GM12878 (cell line): ENCODE results near the gene SPOP. TPM values are rescaled to one million over a fixed set of nuclear protein-coding genes. Genes with fewer than 3 reads are reported as not detected.

Experiments used
- ATF7 ChIP-seq: fragments of 450-650 bp; IDR thresholded peaks from 2 replicates; pipeline ENCODE4 v1.6.1; 2016; ENCODE audit warnings: low read depth, mild to moderate bottlenecking
- BHLHE40 ChIP-seq, 2 experiments: fragments of 450-650 bp in 1 of 2; IDR thresholded peaks; 2 replicates each; pipeline ENCODE4 v1.6.1; 2011 to 2017; ENCODE audit warnings: low read depth in 2 of 2, borderline replicate concordance in 1 of 2, improper control_type of control experiment in 1 of 2, low read length in 1 of 2, mild to moderate bottlenecking in 1 of 2
- BMI1 ChIP-seq: fragments of 450-650 bp; IDR thresholded peaks from 2 replicates; pipeline ENCODE4 v1.6.1; 2016; ENCODE audit warnings: mild to moderate bottlenecking, moderate library complexity, borderline replicate concordance
- CBFB ChIP-seq: IDR thresholded peaks from 2 replicates; pipeline ENCODE4 v1.6.1; 2016; ENCODE audit warnings: antibody characterized with exemption, low read depth
- CHD1 ChIP-seq: IDR thresholded peaks from 2 replicates; pipeline ENCODE4 v1.6.1; 2012; ENCODE audit warnings: low read depth, low read length, improper control_type of control experiment
- DPF2 ChIP-seq: fragments of 450-650 bp; IDR thresholded peaks from 2 replicates; pipeline ENCODE4 v1.6.1; 2017; ENCODE audit warnings: mild to moderate bottlenecking
- GABPA ChIP-seq: IDR thresholded peaks from 2 replicates; pipeline ENCODE4 v1.6.1; 2014; ENCODE audit warnings: antibody characterized with exemption, low read depth, mild to moderate bottlenecking, inconsistent platforms
- HDGF ChIP-seq: fragments of 450-650 bp; IDR thresholded peaks from 2 replicates; pipeline ENCODE4 v1.6.1; 2016; ENCODE audit warnings: antibody characterized with exemption
- IKZF2 ChIP-seq, 2 experiments: fragments of 450-650 bp; IDR thresholded peaks; 2 replicates each; pipeline ENCODE4 v1.6.1; 2017; ENCODE audit warnings: mild to moderate bottlenecking in 2 of 2, moderate library complexity in 2 of 2
- MTA2 ChIP-seq: fragments of 450-650 bp; IDR thresholded peaks from 2 replicates; pipeline ENCODE4 v1.6.1; 2016; ENCODE audit warnings: low read depth, mild to moderate bottlenecking, moderate library complexity
- NBN ChIP-seq: fragments of 450-650 bp; IDR thresholded peaks from 2 replicates; pipeline ENCODE4 v1.6.1; 2016
- NR2F1 ChIP-seq: fragments of 450-650 bp; conservative IDR thresholded peaks from 2 replicates; pipeline ENCODE4 v1.6.1; 2017; ENCODE audit warnings: mild to moderate bottlenecking
- PAX5 ChIP-seq: IDR thresholded peaks from 2 replicates; pipeline ENCODE4 v1.6.1; 2011; ENCODE audit warnings: low read depth, low read length, borderline replicate concordance
- POLR2A ChIP-seq: IDR thresholded peaks from 2 replicates; pipeline ENCODE4 v1.6.1; 2011; ENCODE audit warnings: low read depth, mild to moderate bottlenecking, low read length
- SREBF1 ChIP-seq: IDR thresholded peaks from 2 replicates; pipeline ENCODE4 v1.6.1; 2012; ENCODE audit warnings: mild to moderate bottlenecking, low read length
- TAF1 ChIP-seq: IDR thresholded peaks from 2 replicates; pipeline ENCODE4 v1.6.1; 2011; ENCODE audit warnings: mild to moderate bottlenecking, low read depth, low read length, borderline replicate concordance
- WRNIP1 ChIP-seq: IDR thresholded peaks from 2 replicates; pipeline ENCODE4 v1.6.1; 2011; ENCODE audit warnings: low read depth, low read length, improper control_type of control experiment, borderline replicate concordance
- ZNF24 ChIP-seq: fragments of 450-650 bp; IDR thresholded peaks from 2 replicates; pipeline ENCODE4 v1.6.1; 2017; ENCODE audit warnings: antibody characterized with exemption, mild to moderate bottlenecking
- ZSCAN29 ChIP-seq: fragments of 450-650 bp; IDR thresholded peaks from 2 replicates; pipeline ENCODE4 v1.6.1; 2017; ENCODE audit warnings: mild to moderate bottlenecking, moderate library complexity
- polyA plus RNA-seq, 11 experiments: library from polyadenylated mRNA; depleted of rRNA in 4 of 11; unstranded in 6 of 11; stranded (reverse) in 5 of 11; fragments of >200 nt; fragmentation: Nextera tagmentation in 4 of 11; fragmentation: Illumina TruSeq in 1 of 11; extraction: Ambion mirVana in 4 of 11; extraction: Trizol in 1 of 11; gene quantifications; 1 replicate in 1 of 11; 2 replicates in 10 of 11; pipeline versions ENCODE4 v1.2.1 to v1.2.3, GENCODE V29; 2011 to 2016; ENCODE audit warnings: inconsistent platforms in 2 of 11, missing spikeins in 2 of 11, low read depth in 1 of 11
- total RNA-seq, 4 experiments: library from RNA; depleted of rRNA in 3 of 4; stranded (reverse); fragments of >200 nt in 3 of 4; fragmentation: Illumina TruSeq in 1 of 4; extraction: Trizol in 1 of 4; gene quantifications; 2 replicates each; pipeline versions ENCODE4 v1.2.1 to v1.2.3, GENCODE V29; 2013 to 2021
- TF ChIP-seq, protein P1 (sequence below): IDR thresholded peaks from 2 replicates; pipeline ENCODE4 v1.6.1; 2011; ENCODE audit warnings: low read depth, low read length, improper control_type of control experiment, borderline replicate concordance
- TF ChIP-seq, protein P2 (sequence below): IDR thresholded peaks from 2 replicates; pipeline ENCODE4 v1.6.1; 2012; ENCODE audit warnings: low read depth, low read length, improper control_type of control experiment
- TF ChIP-seq, protein P3 (sequence below): fragments of 450-650 bp; IDR thresholded peaks from 2 replicates; pipeline ENCODE4 v1.6.1; 2014; ENCODE audit warnings: mild to moderate bottlenecking
- TF ChIP-seq, protein P4 (sequence below): fragments of 450-650 bp; IDR thresholded peaks from 2 replicates; pipeline ENCODE4 v1.6.1; 2017; ENCODE audit warnings: mild to moderate bottlenecking
- TF ChIP-seq, protein P5 (sequence below): fragments of 450-650 bp; IDR thresholded peaks from 2 replicates; pipeline ENCODE4 v1.6.1; 2017; ENCODE audit warnings: mild to moderate bottlenecking, low read depth, inconsistent platforms; ENCODE audit not compliant: poor library complexity, severe bottlenecking
- TF ChIP-seq, protein P6 (sequence below): IDR thresholded peaks from 2 replicates; pipeline ENCODE4 v1.6.1; 2011; ENCODE audit warnings: low read depth, mild to moderate bottlenecking, low read length, moderate library complexity, borderline replicate concordance; ENCODE audit errors: extremely low read depth

Gene SPOP
- total and polyA plus RNA-seq, 10 of the 15 experiments (the other 5 are each of a cell fraction or from before 2014, with no cell fraction given): 35.1 to 80.4 (median 44.7) TPM

DNA sequence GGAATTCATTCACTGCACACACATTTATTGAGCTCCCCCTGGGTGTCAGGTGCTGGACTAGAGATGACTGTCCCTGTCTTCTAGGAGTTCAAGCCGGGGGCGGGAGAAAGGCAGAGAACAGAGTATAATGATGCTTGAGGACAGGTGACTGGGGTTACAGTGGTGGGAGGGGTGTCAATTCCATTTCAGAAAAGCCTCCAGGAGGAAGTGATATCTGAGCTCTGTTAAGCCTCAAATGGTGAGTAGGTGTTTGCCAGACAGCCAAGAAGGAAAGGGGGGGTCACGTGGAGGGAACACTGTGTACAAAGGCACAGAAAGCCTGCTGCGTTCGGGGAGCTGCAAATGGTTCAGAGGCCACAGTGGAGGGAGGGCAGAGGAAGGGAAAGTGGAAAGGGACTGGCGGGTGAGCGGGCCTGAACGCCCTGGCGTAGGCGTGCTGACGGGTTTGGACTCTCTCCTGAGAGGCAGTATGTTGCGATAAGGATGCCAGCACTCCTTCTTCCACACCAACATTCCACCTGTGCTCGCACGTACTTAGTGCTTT, 111.9 kb downstream of the SPOP start (continued):
- TF ChIP-seq, protein P1, sequence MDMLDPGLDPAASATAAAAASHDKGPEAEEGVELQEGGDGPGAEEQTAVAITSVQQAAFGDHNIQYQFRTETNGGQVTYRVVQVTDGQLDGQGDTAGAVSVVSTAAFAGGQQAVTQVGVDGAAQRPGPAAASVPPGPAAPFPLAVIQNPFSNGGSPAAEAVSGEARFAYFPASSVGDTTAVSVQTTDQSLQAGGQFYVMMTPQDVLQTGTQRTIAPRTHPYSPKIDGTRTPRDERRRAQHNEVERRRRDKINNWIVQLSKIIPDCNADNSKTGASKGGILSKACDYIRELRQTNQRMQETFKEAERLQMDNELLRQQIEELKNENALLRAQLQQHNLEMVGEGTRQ: peak; percentile 44; the same call in 1 of the 2 replicates
- TF ChIP-seq GABPA: no peak
- TF ChIP-seq NBN: peak; percentile 74
- TF ChIP-seq, protein P2, sequence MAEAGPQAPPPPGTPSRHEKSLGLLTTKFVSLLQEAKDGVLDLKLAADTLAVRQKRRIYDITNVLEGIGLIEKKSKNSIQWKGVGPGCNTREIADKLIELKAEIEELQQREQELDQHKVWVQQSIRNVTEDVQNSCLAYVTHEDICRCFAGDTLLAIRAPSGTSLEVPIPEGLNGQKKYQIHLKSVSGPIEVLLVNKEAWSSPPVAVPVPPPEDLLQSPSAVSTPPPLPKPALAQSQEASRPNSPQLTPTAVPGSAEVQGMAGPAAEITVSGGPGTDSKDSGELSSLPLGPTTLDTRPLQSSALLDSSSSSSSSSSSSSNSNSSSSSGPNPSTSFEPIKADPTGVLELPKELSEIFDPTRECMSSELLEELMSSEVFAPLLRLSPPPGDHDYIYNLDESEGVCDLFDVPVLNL: no peak
- TF ChIP-seq CBFB: no peak
- TF ChIP-seq BHLHE40 (IDR thresholded peaks at IDR 0.05; ENCODE audit: borderline replicate concordance in 1 of 2, low read depth in 2 of 2, low read length in 1 of 2): peak; percentile 46 to 75; a peak in 3 of 4 replicates
- TF ChIP-seq TAF1: no peak
- TF ChIP-seq IKZF2 (IDR thresholded peaks at IDR 0.05): peak; percentile 83 to 84; a peak in 3 of 4 replicates
- TF ChIP-seq, protein P3, sequence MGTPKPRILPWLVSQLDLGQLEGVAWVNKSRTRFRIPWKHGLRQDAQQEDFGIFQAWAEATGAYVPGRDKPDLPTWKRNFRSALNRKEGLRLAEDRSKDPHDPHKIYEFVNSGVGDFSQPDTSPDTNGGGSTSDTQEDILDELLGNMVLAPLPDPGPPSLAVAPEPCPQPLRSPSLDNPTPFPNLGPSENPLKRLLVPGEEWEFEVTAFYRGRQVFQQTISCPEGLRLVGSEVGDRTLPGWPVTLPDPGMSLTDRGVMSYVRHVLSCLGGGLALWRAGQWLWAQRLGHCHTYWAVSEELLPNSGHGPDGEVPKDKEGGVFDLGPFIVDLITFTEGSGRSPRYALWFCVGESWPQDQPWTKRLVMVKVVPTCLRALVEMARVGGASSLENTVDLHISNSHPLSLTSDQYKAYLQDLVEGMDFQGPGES: no peak
- TF ChIP-seq SREBF1: no peak
- peak; percentile 72 for TF ChIP-seq MTA2
- TF ChIP-seq, protein P4, sequence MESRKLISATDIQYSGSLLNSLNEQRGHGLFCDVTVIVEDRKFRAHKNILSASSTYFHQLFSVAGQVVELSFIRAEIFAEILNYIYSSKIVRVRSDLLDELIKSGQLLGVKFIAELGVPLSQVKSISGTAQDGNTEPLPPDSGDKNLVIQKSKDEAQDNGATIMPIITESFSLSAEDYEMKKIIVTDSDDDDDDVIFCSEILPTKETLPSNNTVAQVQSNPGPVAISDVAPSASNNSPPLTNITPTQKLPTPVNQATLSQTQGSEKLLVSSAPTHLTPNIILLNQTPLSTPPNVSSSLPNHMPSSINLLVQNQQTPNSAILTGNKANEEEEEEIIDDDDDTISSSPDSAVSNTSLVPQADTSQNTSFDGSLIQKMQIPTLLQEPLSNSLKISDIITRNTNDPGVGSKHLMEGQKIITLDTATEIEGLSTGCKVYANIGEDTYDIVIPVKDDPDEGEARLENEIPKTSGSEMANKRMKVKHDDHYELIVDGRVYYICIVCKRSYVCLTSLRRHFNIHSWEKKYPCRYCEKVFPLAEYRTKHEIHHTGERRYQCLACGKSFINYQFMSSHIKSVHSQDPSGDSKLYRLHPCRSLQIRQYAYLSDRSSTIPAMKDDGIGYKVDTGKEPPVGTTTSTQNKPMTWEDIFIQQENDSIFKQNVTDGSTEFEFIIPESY: no peak
- TF ChIP-seq ZNF24: no peak
- TF ChIP-seq WRNIP1: no peak
- TF ChIP-seq ATF7: peak; percentile 58
- TF ChIP-seq, protein P5, sequence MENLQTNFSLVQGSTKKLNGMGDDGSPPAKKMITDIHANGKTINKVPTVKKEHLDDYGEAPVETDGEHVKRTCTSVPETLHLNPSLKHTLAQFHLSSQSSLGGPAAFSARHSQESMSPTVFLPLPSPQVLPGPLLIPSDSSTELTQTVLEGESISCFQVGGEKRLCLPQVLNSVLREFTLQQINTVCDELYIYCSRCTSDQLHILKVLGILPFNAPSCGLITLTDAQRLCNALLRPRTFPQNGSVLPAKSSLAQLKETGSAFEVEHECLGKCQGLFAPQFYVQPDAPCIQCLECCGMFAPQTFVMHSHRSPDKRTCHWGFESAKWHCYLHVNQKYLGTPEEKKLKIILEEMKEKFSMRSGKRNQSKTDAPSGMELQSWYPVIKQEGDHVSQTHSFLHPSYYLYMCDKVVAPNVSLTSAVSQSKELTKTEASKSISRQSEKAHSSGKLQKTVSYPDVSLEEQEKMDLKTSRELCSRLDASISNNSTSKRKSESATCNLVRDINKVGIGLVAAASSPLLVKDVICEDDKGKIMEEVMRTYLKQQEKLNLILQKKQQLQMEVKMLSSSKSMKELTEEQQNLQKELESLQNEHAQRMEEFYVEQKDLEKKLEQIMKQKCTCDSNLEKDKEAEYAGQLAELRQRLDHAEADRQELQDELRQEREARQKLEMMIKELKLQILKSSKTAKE: peak; percentile 25
- peak; percentile 75 for TF ChIP-seq NR2F1
- no peak for TF ChIP-seq PAX5
- no peak for TF ChIP-seq ZSCAN29
- TF ChIP-seq, protein P6, sequence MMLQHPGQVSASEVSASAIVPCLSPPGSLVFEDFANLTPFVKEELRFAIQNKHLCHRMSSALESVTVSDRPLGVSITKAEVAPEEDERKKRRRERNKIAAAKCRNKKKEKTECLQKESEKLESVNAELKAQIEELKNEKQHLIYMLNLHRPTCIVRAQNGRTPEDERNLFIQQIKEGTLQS: no peak
- TF ChIP-seq CHD1: no peak
- no peak for TF ChIP-seq POLR2A
- TF ChIP-seq HDGF: peak; percentile 78; the same call in 1 of the 2 replicates
- peak; percentile 52 for TF ChIP-seq DPF2
- peak; percentile 30; the same call in 1 of the 2 replicates for TF ChIP-seq BMI1
